Cardiac septum (tissue), 1 donor: ENCODE measurements around the gene MCAM. TPM values are rescaled to one million over a fixed set of nuclear protein-coding genes. Genes with fewer than 3 reads are reported as not detected.

ENCODE experiments used
- DNase-seq: peaks from one replicate; pipeline ENCODE4 v3.0.0-alpha.2; 2020; ENCODE audit warnings: low spot score
- intact Hi-C: fragments of 100-400 bp; cut with DNase I; formaldehyde crosslinking; loops from one replicate; pipeline ENCODE4 v1.14.0; 2022
- total RNA-seq: library from RNA; stranded (reverse); fragmentation: NEBNext Ultra II Directional; extraction: Animal tissue kit (Norgen Biotek cat#: 25700); gene quantifications from one replicate; pipeline ENCODE4 v1.2.1, GENCODE V29; 2021
- donor health status: DM: no; HTN: no; CAD: no.

The MCAM gene
- total RNA-seq, 1 donor from 2014 or later, result 110 TPM

DNA sequence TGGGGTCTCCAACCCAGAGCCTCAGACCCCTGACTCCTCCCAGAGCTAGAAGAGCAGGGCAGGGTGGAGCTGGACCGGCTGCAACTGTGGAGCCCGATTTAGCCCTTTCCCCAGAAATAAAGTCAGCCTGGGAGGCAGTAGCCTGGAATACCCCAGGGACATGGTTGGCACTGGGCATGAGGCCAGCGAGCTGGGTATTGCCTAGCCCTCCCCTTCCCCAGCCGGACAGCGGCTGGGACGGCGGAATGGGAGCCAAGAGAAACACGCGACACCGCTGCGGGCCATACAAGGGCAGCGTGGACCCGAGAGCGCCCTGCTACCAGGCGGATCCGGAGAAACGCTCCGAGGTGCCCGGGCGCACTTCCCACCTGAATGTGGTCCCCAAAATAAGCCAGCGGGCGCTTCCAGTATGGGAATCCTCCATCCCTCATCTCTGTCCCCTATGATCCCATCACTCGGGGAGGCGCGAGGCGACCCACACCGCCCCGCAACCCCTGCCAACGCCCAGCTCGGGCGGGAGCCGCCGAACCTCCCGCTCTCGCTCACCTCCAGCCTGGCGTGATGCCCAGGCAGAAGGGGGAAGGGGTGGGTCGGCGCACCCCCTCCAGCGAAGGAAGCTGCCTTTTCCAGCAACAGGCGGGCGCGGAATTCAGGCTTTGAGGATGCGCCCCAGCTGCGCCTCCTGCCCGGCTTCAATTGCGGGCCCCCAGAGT lies 758 bp downstream of the MCAM start:
- intact Hi-C loops, result loop anchor here (5.0 kb wide), 1 partner anchor 109 kb away; the partner anchor contains the start of gene CBL
- no peak for DNase-seq

DNA sequence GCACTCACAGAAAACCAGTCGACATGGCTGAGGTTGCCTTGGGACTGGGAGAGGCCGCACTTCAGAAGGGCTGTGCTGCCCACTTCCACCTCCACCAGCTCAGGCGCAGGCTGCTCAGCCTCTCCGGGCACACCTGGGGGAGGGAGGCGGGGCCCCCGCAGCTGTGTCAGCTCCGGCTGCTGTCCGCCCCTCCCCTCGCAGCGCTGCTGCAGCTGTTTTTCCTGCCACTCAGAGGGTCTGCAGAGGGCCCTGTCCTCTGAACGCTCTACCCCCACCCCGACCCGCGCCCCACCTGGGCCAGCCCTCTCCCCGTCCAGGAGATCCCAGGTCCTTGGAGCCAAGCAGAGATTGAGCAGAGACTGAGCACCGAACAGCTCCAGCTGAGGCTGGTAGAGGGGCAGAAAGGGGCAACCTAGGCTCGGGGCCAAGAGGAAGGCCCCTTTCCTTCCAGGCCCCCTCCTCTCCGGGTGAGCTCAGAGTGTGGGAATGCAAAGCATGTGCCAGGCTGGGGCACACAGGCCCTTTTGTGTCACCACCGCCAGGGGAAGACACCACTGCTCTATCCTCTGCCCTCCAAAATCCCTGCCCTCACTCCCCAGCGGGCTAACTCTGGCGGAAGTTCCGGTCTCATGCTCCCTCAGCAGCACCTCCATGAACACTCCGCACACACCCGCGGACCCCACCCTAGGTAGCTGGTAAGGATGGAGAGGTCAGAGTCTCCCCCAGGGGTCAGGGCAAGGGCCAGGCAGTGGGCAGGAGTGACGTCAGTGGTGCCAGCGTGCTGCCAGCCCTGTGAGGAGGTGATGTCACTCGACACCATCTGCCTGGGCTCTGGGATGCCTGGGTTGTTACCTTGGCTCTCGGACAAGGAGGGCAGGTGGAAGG lies 1.6 kb downstream of the MCAM start:
- intact Hi-C loops, result loop anchor here (5.0 kb wide), 1 partner anchor 108 kb away; the partner anchor contains the start of gene CBL
- DNase-seq, result no peak

DNA sequence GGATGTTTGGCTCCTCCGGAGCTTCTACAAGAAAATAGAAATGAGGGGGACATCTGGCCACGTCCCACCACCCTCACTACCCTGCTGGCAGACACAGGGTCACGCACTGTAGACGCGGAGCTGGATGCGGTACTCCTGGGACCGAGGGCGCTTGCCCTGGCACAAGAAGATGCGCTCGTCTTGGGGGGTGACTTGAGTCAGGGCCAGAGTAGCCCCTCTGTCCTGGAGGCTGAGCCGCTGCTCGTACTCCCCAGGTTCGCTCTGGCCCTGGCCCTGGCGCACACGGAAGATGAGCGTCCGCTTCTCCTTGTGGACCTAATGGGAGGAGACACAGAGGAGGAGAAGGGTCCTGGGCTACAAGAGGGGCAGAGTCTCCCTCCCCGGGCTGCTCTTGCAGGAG lies 2.2 kb downstream of the MCAM start:
- intact Hi-C loops, result loop anchor here (5.0 kb wide), 1 partner anchor 107 kb away; the partner anchor contains the start of gene CBL
- DNase-seq, result no peak

DNA sequence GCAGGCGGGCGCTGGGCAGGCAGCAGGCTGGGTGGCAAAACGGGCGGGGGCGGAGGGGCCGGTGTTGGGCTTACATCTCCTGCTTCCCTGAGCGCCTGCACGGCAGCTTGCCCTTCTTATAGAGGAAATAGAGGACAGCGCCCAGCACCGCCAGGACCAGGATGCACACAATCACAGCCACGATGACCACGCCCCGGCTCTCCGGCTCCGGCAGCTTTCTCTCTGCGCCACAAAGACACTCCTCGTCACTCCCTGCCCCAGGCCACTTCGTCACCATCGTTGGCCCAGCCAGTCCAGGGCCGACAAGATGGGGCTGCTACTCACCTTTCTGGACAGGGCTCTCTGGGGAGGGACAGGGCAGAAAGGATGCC lies 6.3 kb downstream of the MCAM start:
- no peak for DNase-seq
- intact Hi-C loops, result no loop called here

DNA sequence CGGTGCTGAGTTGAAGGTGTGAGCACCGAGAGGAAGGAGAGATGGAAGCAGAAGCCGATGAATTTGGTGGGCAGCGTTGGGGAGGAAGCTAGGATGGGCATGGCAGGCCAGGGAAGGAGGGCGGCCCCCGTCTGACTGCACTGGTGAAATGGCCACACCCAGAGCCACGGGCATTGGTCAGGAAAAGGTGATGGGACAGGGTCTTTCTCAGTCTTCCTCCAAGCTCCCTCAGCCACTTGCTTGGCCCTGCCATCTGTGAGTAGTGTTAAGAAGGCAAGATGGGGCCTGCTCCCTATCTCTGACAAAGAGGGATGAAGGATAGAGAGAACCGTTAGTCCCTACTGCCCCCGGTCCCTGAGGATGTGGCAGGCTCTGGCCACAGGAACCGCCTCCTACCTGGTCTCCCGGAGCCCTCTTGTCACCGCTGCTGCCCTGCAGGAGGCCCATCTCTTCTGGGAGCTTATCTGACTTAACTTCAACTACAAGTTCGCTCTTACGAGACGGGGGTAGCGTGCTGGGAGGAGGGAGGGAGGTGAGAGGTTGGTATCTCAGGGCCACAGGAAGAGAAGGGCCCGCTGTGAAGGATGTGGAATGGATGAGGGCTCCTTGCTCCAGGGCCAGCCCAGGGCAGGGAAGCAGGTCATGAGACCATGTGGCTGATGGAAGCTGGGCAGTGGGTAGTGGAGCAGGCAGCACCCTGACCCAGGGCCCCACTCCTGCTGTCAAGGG lies 6.8 kb downstream of the MCAM start:
- intact Hi-C loops, result no loop called here

DNA sequence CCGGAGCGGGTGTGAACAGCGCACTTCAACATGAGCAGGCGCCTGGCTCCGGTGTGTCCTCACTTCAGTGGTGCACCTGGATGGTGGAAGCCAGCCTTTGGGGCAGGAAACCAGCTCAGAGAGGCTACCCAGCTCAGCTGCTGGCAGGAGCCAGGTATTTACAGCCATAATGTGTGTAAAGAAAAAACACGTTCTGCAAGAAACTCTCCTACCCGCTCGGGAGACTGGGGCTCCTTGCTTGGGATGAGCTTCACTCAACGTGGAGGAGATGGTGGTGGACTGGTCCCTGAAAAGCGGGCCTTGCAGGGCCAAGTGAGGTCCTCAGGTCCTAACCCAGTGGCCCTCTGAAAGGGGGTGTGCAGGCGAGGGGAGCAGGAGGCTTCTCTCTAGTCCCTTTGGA lies 7.5 kb downstream of the MCAM start:
- intact Hi-C loops, result no loop called here
- DNase-seq, result no peak

More for the DNA sequence above, 6.8 kb downstream of the MCAM start:
- DNase-seq, result no peak

DNA sequence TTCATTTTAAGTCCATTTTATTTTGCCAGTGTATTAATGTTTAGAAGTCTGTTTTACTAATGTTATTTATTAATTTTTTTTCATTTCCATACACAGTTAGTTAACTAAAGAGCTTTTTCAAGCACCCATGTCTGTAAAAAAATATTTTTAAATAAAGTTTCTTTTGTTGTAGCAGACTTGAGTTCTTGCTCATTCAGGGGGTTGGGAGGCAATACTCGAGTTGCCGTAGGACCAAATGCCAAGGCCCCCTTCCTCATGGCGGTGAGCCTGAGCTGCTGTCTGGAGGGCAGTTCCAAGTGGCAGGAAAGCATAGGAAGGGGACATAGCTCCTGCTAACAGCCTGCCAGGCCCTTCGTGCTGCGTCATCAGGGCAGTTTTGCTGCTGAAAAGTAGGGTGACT lies 9.0 kb downstream of the MCAM start:
- intact Hi-C loops, result no loop called here
- DNase-seq, result no peak

DNA sequence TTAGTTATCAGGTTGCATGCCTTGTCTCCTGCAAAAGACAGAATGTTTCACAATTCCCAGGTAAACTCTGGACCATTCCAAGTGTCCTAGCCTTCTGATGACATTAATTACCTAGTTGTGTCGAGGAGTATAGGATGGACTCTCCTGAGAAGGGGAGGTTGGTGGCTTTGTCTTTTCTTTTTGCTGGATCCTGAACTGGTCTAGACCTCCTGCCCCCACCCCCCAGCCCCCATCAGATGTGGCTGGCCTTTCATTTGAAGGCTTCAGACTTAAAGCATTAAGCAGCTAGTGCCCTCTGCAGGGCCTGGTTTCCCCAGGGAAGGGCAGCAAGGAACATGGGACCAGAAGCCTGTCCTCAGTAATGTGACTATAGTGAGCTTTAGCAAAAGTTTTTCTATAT lies 9.7 kb downstream of the MCAM start:
- DNase-seq, result no peak
- intact Hi-C loops, result no loop called here

DNA sequence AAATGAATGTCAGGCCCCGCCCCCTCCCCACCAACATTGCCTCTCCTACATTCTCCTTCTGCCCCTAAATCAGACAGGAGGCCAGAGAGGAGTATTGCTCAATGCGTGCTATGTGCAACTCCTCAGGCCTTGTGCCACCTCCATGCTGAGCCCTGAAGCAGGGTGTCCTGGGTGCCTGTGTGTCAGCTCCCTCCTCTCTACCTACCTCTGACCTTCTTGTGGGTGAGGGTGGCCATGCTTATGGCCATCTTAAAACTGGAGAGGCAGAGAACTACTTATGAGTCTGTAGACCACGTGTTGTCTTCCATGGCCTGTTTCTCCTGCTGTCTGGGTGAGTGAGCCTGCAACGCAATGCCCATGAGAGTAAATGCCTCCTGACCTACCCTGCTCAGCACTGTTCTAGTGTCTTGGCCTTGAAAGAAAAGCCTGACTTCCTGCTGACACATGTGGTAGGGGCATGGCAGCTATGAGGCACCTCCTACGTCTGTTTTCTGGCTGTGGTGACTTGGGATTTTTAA lies 10.5 kb downstream of the MCAM start:
- DNase-seq, result no peak
- intact Hi-C loops, result no loop called here

DNA sequence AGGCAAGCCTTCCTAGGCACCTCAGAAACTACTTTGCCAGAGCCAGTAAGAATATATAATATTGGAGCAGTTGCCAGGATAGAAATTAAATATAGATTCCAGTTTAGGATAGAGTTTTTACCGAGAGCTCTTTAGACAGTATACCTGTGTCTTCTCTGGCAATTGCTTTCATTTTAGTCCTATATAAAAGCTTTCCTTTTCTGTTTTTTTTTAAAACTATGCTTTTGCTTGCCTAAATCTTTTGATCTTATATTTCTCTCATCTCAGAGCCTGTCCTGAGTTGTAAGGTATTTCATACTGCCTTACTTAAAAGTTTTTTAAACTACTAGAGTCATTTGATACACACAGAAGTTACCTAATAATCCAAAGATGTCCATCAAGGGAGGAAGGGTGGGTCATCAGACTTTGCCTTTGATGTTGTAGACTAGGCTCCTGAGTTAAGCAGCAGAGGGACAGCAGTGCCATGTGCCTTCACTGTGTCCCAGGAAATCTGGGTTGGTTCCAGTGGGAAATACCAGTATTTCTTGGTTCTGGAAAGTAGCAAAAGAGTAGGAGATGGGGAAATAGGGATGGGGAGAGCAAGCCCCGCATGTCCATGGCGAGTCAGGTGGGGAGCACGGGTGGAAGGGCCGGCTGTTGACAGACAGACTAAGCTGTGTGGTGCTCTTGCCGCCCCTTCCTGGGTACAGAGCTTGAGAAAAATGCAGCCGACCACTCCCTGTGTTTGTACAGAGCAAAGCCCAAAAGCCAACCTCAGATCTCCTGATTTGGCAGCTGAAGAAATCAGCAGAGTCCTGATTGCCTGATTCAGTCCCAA lies 11.2 kb downstream of the MCAM start:
- DNase-seq, result no peak
- intact Hi-C loops, result no loop called here

DNA sequence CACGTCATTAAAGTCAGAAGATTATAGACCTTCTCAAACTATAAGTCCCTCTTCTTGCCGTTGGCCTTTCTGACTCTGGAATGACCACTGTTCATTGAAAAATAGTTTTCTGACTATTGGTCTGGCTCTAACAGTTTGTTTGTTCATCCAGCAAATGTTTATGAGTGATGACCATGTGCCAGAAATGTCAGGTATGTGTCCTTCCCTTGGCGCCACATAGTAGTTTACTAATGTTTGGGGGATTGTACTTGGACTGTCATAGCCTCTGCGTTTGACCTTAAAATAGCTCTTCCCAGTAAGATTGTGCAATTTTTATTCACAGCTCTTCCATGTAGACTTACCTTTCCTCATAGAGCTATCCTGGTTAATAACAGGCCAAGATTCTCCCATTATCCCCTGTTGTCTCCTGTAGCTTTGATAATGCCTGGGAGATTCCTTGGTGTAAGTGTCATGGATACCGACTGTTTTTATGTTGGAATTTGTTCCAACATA lies 13.7 kb downstream of the MCAM start:
- intact Hi-C loops, result no loop called here
- DNase-seq, result no peak

DNA sequence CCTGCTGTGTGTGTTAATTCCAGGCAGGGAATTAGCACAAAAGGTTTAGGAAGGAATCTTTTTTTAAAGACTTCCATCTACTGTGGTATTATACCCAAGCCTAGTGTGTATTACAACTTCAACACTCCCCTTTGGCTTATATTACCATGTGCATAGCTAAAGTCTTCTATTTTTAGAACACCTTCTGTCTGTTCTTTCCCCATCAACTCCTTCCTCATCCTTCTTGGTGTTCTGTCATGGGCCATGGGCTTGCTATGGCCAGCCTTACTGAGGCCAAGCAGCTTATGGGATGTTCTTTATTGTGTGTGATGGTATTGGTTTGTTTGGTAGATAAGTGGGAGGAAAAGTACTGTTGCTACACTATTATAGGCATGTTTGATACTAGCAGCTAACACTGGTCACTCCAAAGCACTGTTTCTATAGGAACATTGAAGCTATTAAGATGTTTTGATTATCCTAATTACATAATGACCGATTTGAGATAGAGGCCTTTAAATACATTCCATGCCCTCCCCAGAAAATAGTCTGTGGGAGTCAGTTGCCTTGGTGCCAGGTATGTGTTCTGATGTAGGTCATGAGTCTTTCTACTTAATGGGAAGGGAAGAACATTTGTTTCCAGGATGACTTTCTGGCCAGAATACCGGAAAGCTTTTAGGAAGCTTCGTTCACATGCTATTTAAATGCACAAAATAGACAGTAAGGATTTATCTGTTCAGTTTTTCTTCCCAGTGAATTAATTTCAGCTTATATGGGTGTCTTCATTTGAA lies 16.5 kb downstream of the MCAM start:
- no peak for DNase-seq
- intact Hi-C loops, result no loop called here

DNA sequence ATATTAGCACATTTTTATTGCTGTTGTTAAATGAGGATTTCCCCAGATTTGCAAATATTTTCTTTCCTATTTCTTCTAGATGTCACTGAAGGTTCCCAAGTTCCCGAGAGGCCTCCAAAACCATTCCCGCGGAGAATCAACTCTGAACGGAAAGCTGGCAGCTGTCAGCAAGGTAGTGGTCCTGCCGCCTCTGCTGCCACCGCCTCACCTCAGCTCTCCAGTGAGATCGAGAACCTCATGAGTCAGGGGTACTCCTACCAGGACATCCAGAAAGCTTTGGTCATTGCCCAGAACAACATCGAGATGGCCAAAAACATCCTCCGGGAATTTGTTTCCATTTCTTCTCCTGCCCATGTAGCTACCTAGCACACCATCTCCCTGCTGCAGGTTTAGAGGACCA lies 17.5 kb downstream of the MCAM start:
- intact Hi-C loops, result no loop called here
- no peak for DNase-seq

DNA sequence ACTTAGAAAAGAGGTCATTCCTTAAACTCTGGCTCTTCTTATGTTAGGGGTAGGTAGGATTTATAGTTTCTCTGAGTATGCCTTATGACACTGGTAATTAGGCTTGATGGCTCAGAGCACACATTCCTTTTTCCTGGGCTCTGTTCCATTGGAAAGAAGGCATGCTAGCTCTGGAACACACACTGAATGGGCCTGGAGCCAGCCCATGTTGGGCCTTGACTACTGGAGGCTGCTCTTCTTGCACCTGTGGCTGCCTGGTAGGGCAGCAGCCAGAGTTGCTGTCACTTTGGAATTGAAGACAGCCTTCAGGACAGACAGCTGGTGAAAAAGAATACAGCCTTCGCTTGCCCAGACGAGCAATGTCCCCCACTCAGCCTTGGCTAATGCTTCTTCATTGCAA lies 18.2 kb downstream of the MCAM start:
- intact Hi-C loops, result no loop called here
- DNase-seq, result peak; percentile 81

DNA sequence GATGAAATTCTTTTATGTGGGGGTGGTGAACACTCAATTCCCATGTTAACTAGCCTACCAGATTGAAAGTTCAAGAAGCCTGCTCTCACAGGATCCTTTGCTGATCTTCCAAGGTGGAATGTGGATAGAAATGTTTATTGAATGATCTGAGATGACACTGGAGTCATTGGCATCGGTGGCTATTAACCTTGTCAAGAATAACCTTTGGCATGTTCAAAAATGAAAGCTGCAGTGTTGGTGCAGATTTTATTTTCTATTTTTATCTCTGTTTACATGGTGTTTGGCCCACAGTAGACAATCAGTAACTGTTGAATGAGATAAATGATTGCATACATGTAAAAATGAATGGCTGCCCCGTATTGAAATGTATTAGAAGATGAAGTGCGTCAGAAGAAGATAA lies 19.0 kb downstream of the MCAM start:
- no peak for DNase-seq
- intact Hi-C loops, result no loop called here

DNA sequence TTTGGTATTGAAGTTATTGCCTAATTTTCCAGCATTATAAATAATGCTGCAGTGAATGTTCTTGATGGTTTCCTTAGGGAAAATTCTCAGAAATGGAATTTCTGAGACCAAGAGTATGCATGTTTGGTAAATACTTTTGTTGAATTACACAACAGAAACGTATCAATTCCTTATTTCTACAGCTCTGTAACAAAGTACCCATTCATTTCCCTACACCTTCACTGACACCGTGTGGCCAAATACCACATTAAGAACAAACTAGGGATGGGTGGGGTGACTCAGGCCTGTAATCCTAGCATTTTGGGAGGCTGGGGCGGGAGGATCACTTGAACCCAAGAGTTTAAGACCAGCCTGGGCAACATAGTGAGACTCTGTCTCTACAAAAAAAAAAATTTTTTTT lies 21.8 kb downstream of the MCAM start:
- DNase-seq, result no peak
- intact Hi-C loops, result no loop called here

DNA sequence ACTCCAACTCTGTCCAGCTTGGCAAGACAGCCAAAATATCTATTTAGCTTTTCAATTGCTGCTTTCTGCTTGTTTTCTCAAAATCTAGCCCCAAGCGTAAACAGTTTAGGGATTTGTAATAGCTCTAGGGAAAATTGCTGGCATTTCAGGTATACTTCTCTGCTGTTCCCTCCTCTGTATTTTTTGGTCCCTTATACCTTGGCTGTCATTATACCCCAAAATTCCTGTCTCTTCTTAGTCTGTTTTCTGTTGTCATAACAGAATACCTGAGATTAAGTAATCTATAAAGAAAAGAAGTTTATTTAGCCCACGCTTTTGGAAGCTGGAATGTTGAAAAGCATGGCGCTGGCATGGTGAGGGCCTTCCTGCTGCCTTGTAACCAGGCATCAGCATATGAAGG lies 23.5 kb downstream of the MCAM start:
- intact Hi-C loops, result no loop called here
- DNase-seq, result no peak

DNA sequence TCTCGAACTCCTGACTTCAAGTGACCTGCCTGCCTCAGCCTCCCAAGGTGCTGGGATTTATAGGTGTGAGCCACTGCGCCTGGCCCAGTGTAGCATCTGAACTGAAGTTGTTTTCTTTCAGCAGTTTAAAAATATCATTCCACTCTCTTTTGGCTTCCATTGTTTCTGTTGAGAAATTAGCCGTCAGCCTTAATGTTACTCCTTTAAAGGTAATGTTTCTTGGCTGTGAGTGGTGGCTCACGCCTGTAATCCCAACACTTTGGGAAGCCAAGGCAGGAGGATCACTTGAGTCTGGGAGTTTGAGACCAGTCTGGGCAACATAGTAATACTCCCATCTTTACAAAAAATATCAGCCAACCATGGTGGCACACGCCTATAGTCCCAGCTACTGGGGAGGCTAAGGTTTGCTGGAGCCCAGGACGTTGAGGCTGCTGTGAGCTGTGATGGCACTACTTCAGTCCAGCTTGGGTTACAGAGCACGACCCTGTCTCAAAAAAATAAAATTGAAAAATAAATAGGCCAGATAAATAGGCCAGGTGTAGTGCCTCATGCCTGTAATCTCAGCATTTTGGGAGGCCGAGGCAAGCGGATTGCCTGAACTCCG lies 25.9 kb downstream of the MCAM start:
- DNase-seq, result no peak
- intact Hi-C loops, result no loop called here
